NCI-H2107 treated with DMSO at 0.1 percent for 48 hours (cell line): Measurements from ENCODE around the gene CCNY.

Experiments
- DNase-seq: peaks from one replicate; lab custom pipeline; 2025; ENCODE audit not compliant: unreplicated experiment; lab: John Stamatoyannopoulos, UW

The CCNY gene

DNA sequence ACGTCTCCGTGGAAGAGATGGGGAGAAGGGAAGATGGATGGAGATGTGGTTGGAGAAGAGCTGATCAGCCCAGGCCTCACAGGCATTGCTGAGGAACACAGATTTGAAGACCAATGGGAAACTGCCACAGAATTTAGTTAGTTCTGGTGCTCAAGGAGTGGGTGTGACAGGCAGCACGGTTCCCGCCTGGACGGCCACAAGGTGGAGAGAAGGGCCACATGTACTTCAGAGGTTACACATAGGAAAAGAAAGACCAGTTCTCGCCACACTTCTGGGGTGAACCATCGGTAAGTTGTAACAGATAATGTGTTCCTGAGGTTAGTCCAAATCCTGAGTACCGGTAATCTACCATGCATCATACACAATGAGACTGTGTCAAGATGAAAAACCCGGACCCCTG is 239.3 kb downstream of the CCNY start:
- DNase-seq = no peak

DNA sequence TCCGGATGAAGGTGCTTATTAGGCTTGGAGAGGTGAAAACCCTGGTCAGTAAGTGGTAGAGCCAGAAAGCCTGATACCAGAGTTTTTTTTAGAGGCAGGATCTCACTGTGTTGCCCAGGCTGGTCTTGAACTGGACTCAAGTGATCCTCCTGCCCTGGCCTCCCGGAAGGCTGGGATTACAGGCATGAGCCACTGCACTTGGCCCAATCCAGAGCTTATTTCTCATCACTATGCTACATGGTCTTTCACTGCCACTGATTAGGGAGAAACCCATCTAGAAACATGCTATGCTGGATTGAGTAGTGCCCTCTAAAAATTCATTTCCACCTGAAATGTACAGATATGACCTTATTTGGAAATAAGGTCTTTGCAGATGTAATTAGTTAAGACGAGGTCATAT is 240.4 kb downstream of the CCNY start:
- no peak for DNase-seq

DNA sequence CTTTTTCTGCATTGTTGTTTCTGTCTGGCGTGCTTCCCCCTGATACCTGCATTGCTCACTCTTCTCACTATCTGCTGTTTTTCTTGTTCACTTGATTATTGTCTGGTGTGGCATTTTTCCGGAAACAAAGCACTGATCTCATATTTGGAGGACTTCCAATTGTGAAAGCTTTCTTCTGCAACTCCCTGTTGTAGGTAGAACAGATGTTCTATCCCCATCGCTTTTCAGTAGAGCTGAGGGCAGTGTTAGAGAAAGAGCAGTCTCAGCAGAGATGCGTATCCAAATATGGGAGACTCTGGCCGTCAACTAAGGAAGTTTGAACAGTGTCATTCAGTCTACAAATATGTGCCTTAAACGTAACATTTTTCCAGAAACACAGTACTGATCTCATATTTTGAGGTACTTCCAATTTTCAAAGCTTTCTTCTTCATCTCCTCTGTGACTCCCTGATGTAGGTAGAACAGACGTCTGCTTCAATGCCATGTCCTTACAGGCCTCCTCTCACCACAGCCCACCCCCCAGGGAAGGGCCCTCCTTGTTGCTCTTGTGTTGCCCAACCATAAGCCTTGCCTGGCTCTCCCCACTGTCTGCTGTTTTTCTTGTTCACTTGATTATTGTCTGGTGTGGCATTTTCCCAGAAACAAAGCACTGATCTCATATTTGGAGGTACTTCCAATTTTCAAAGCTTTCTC is 241.8 kb downstream of the CCNY start:
- DNase-seq = no peak

DNA sequence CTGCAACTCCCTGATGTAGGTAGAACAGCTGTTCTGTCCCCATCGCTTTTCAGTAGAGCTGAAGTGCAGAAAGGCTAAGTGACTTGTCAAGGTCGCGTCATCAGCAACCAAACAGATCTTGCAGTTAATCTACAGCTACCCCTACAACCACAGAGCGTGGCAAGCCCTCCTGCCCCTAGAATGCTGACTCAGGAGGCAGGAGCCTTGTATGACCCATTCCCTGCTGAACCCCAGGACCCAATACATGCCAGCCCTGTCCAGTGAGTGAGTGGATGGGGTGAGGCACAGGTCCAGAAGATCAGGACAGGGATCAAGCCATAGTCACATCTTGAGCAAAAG is 242.3 kb downstream of the CCNY start:
- DNase-seq = no peak

DNA sequence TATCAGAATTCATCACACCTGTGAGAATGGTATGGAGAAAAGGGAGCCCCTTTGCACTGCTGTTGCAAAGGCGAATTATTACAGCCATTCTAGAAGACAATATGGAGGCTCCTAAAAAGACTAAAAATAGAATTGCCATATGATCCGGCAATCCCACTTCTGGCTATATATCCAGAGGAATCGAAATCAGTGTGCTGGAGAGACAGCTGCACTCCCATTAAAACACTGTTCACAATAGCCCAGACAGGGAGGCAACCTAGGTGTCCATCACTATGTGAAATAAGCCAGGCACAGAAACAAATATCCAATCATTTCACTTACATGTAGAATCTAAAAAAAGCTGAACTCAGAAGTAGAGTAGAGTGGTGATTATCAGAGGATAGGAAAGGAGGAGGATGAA is 242.8 kb downstream of the CCNY start:
- no peak for DNase-seq

DNA sequence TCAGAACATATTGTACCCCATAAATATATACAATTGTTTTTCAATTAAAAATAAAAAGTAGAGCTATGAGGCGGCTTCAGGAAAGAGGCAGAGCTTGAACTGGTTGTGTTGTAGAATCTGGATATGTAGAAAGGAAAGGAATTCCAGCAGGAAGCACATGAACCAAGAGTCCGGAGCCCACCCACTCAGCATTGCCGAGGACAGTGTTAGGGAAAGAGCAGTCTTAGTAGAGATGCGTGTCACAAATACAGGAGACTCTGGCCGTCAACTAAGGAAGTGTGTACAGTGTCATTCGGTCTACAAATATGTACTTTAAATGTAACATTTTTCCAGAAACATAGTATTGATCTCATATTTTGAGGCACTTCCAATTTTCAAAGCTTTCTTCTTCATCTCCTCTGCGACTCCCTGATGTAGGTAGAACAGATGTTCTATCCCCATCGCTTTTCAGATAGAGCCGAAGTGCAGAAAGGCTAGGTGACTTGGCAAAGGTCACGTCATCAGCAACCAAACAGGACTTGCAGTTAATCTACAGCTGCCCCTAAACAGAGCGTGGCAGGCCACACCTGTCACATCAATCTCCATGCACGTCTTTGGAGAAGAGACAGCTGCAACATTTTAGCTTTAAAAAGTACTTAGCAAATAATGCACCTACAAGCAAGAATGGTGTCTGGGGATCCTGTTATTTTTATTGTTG is 243.6 kb downstream of the CCNY start:
- no peak for DNase-seq

DNA sequence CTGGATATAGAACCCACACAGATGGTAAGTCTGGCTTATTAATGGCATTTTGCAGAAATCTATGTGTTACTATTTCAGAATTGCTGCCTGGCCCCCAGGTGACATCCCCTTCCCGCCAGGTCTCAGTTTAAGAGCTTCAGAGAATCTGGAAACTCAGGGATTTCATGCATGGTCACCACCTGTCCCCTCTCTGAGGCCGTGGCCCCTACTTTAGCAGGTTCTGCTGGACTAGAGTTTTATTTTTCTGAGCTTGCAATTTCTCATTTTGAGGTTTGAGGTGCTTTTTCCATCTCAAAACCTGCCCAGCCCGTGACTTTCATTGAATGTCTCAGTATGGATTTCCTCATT is 244.1 kb downstream of the CCNY start:
- DNase-seq = no peak

DNA sequence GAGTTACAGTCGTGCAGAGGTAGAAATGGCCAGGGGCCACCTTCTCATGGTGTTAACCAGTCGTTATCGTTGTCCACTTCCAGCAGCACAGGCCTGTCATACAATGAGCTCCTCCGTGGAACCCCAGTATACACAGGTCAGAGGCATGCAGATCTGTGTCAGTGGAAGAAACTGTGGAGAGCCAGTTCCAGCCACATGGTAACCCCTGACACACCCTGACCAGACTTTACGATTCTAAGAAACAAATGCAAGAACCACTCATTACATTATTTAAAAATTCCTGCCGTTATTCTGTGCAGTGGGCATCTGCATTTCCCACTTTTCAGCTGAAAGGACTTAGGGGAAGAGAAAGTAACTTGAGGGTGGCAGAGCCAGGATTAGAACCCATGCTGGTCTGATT is 245.3 kb downstream of the CCNY start:
- DNase-seq = no peak

DNA sequence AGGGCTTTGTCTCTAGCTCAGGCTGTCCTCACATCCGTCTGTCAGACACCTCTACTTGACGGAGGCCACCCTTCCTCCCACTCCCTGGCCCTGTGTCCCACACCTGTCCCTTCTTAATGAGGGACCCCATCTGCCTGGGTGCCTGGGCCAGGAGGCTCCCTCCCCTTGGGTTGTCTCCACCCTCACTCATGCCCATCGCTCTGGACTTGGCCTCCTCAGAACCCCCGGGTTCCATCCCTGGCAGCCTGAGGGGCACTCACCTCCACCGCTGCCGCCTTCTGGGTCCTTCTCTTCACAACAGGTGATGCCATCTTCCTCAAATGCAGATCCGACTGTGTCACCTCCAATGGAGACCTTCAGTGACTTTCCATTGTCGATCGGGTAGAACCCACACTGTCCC is 248.6 kb downstream of the CCNY start:
- DNase-seq = no peak

DNA sequence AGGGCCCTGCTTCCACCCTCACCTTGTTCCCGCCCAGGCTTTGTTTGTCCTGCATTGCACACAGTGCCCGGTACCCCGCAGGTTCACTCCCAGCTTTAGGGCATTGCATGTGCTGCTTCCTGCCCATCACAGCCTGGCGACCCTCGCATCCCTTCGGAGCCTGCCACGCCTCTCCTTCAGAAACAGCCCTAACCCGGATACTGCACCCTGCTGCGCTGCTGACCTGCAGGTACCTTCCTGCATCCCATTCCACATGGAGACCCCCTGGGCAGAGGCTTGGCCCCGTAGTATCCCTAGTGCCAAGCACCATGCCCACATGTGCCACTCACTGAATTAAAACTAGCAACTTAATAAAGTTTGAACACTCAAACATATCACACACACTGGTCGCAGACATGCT is 249.0 kb downstream of the CCNY start:
- no peak for DNase-seq

DNA sequence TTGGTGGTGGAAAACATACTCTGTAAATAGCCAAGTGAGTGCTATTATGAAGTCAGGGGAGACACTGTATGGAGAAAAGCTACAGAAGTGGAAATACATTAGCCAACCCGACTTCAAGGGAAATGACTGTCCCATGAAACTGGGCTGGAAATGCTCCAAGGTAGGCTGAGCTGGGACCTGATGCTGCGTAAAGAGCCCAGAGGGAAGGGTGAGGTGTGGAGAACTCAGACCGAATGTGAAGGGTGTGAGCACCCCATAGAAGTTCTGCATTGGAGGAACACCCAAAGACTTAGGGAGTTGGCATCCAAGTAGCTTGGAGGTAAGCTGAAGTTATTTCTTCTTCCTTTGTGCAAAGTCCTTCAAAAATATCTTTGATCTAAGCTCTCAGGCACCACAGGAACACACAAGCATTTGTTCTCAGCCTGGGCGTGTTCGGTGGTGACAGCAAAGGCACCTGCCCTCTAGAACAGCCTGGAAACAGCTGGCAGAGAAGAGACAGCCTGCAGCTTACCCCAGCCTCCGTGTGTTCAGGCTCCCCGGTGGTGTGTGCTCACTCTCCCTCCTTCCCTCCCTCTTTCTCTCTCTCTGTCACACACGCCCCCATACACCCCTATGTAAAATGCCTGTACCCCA is 249.7 kb downstream of the CCNY start:
- no peak for DNase-seq

DNA sequence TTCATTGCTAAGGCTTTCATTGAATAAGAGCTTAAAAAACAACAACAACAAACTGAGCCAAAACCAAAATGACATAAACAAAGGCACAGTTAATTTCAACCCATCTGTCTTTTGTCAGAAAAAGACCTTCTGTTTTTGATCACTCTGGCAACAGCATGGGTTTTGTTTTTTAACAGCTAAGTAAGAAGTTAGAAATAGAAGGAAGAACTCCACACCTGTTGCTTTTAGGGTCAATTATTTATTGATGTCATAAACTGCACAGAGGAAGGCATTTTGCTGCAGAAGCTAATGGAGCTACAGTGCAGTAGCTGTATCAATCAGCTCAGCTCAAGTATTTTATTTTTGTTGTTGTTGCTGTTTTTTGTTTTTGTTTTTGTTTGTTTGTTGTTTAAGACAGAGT is 252.5 kb downstream of the CCNY start:
- DNase-seq = no peak

DNA sequence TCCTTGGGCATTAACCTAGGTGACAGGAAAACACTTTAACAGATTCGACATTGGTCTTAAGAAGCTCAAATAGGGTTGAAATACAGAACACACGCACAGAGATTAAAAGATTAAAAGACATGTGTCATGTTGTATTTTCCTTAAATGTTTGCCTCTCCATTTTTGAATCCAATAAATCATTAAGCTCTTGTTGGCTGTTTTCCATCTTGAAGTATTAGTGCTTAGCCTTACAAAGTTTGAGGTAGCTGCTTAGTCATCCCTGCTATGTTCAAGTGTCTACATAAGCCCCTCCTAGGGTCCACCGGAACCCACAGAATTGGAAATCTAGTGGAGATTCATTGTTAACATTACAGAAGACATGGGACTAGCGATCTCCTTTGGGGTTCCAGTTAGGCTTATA is 256.1 kb downstream of the CCNY start:
- no peak for DNase-seq

DNA sequence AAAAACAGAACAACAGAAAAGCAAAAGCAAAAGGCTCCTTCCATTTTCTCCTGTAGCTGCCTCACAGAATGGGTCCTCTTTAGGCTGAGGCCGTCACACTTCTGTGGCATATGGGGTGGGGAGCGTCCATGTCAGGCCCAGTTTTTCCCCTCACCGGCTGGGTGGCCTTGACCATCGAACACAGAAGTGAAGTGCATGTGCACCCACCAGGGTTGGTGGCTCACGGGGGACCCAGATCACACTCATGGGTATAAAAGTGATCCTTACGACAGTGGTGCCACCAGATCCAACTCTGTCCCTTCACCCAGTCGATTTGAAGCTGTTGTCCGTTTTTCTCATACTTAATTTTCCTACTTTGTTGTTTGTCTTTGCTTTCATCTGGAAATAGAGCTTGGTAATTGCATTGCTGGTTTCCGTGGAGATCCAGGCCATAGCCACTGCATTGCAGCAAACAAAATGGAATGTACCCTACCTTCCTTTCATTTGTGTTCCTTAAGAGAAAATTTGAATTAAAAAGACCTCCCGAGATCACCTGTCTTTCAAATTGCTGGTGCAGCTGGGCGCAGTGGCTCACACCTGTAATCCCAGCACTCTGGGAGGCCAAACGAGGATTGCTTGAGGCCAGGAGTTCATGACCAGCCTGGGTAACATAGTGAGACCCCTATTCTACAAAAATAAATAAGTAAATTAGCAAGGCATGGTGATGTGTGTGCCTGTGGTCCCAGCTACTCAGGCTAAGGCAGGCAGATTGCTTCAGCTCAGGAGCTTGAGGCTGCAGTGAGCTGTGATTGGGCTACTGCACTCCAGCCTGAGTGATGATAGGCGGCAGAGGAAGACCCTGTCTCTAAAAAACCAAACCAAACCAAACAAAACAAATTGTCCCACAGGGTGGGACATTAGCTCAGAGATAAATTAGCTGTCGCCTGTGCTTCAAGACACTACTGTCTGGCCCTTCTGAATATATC is 258.1 kb downstream of the CCNY start:
- no peak for DNase-seq

DNA sequence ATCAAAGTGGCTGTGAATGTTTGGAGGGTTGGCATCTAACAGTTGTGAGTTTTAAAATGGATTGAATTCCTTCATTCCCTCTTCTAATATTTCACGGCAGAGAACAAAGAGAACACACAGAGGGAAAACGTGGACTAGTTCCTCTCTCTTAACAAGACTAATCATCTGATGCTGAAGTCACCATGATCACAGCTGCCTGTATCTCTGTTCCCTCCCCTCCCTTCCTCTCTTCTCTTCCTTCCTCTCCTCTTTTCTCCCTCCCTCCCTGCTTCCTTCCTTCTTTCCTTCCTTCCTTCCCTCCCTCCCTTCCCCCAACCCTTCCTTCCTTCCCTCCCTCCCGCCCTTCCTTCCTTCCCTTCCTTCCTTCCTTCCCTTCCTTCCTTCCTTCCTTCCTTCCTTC is 258.8 kb downstream of the CCNY start:
- DNase-seq = no peak

DNA sequence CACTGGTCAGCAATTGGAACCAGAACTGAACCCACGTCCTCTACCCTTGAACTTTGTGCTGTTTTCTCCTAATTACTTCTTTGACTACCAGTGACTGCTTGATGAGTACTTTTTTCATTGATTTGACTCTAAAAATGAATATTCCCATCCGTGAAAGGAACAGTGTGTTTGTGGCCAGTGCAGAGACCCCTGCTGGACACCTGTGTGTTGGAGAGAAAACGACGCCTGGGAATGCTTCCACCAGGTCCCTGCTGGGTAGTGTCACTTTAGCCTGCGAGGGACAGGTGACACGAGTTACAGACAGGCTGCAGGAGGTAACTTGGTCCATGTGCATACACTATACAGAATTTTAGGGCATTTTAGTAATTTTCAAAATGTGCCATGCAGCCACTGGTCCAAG is 262.1 kb downstream of the CCNY start:
- DNase-seq = no peak

DNA sequence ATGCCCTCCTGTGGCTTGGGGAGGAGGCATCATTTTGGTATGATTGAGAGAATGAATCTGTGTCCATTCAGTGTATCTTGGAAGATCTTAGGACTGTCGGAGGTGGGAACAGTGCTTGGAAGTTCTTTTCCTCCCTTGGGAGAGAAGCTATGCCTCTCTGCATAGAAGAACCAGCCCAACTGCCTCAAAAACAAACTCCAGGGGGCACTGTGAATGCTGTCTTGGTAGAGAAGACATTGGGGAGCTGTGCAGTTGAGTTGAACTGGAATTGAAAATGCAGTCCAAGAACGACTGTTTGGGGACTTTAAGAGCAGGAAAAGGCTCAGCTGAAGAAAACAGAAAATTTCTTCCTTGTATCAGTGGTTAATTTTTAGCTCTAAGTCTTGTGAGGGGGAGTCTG is 263.9 kb downstream of the CCNY start:
- no peak for DNase-seq

DNA sequence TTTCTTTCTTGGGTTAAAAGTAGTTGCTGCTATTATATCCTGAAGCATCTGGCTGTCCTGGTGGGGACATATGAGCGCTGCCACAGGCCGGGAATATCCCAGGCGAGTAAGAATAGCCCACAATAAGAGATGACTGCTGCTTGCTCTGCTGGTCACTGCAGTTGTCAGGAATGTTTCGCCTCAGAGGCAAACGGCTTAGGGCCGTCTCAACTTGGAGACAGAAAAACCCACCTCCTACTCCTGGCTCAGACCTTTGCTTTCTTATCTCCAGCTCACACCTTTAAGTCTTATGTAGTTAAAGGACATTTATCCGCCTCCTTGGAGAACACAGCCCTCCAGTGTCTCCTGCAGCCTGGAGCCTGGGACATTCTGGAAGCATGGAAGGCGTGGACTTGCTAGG is 268.9 kb downstream of the CCNY start, which contains the start of gene GJD4:
TSS of gene GJD4 (plus strand) at position 151 of the 400 bp plus-strand sequence. CDS start at position 378, 227 bp downstream.
- DNase-seq = no peak

DNA sequence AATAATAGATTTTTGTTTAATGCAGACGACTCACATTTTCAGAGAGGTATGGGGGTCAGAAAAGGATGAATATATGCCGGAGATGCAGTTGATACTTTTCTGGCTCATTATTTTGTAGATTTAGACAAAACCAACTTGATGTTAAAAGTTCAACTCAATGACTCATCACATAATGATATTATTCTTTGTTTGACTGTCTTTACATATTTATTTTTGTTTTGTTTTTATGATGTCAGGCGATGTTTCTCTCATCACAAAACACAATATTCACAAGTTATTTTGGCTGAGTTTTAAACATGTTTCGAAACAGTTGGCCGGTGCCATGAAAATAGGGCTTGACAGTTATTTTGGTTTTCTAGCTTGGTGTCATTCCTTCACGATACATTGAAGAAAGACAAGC is 270.1 kb downstream of the CCNY start:
- no peak for DNase-seq

DNA sequence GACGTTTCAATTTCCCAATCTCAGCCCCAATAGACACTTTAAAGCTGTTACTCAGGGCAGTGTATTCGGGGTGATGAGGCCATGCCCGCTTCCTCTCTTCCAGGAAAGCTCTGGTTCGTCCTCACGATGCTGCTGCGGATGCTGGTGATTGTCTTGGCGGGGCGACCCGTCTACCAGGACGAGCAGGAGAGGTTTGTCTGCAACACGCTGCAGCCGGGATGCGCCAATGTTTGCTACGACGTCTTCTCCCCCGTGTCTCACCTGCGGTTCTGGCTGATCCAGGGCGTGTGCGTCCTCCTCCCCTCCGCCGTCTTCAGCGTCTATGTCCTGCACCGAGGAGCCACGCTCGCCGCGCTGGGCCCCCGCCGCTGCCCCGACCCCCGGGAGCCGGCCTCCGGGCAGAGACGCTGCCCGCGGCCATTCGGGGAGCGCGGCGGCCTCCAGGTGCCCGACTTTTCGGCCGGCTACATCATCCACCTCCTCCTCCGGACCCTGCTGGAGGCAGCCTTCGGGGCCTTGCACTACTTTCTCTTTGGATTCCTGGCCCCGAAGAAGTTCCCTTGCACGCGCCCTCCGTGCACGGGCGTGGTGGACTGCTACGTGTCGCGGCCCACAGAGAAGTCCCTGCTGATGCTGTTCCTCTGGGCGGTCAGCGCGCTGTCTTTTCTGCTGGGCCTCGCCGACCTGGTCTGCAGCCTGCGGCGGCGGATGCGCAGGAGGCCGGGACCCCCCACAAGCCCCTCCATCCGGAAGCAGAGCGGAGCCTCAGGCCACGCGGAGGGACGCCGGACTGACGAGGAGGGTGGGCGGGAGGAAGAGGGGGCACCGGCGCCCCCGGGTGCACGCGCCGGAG is 271.4 kb downstream of the CCNY start:
- DNase-seq = no peak

DNA sequence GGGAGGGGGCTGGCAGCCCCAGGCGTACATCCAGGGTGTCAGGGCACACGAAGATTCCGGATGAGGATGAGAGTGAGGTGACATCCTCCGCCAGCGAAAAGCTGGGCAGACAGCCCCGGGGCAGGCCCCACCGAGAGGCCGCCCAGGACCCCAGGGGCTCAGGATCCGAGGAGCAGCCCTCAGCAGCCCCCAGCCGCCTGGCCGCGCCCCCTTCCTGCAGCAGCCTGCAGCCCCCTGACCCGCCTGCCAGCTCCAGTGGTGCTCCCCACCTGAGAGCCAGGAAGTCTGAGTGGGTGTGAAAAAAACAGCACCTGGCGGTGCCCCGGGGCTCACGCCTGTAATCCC is 272.0 kb downstream of the CCNY start:
- DNase-seq = no peak
